Measurements from ENCODE around the gene FLII. TPM values are rescaled to one million over a fixed set of nuclear protein-coding genes. Genes with fewer than 3 reads are reported as not detected.

The FLII gene
- total and polyA plus RNA-seq, 2 of the 8 experiments (the other 6 are each of a cell fraction or from before 2014, with no cell fraction given), result 300 to 549 TPM

- TF ChIP-seq SIRT6 (IDR thresholded peaks at IDR 0.05; ENCODE audit: low read length) (no peak), ATF3 (IDR thresholded peaks at IDR 0.05; ENCODE audit: insufficient read depth, low read depth, low read length) (no peak), KDM4A (IDR thresholded peaks at IDR 0.05; ENCODE audit: low read depth, low read length, severe bottlenecking) (no peak)
Measured at GRCh38 chr17:18254888-18255649, 3.5 kb downstream of the FLII start (continued).
